HepG2 (cell line): ENCODE measurements around the gene BBOX1.

Source experiments
- EP300 ChIP-seq, 3 experiments: sonication (generic) in 1 of 3; formaldehyde crosslinking in 1 of 3; IDR thresholded peaks; 2 replicates each; pipeline versions ENCODE4 v1.5.1 to v1.6.1; 2011 to 2020; ENCODE audit warnings: low read depth in 2 of 3, low read length in 2 of 3, borderline replicate concordance in 1 of 3, improper control_type of control experiment in 1 of 3, mild to moderate bottlenecking in 1 of 3, missing genetic modification reagents in 1 of 3, moderate library complexity in 1 of 3
- FOXM1 ChIP-seq: sonication (generic); formaldehyde crosslinking; IDR thresholded peaks from 2 replicates; pipeline ENCODE4 v1.5.0; 2020; ENCODE audit warnings: missing genetic modification reagents
- GTF2F1 ChIP-seq: fragments of 150-350 bp; IDR thresholded peaks from 2 replicates; pipeline ENCODE4 v1.6.1; 2014; ENCODE audit warnings: low read length
- KDM5B ChIP-seq: sonication (generic); formaldehyde crosslinking; IDR thresholded peaks from 2 replicates; pipeline ENCODE4 v1.4.0; 2020; ENCODE audit warnings: missing genetic modification reagents, mild to moderate bottlenecking, borderline replicate concordance
- TCF7L2 ChIP-seq: IDR thresholded peaks from 2 replicates; pipeline ENCODE4 v1.6.1; 2011; ENCODE audit warnings: mild to moderate bottlenecking, low read depth, low read length, moderate library complexity

DNA sequence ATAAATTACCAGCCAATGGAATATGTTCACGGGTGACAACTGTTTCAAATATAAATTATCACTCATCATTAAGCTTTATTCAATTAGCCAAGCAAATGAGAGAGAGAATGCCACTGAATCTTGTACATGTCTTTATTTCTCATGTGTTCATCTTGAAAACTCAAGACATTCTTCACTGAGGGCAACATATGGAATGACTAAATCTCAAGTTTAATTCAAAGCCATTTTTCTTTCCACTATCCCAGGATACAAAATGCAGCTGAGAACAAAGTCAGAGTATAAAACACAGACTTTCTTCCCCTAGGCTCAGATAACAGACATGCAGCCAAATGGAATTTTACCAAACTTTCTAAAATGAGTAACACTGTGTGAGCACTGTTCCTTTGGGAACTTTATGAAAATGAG is 12.1 kb upstream of the BBOX1 start:
- TF ChIP-seq GTF2F1 (no peak), TCF7L2 (no peak), FOXM1 (CRISPR knock-in tag) (no peak), KDM5B (CRISPR knock-in tag) (no peak), EP300 (IDR thresholded peaks at IDR 0.05; ENCODE audit: low read depth in 2 of 2, low read length in 2 of 2) (no peak), EP300 (CRISPR knock-in tag; IDR thresholded peaks at IDR 0.05; ENCODE audit: borderline replicate concordance) (no peak)
